A549 (cell line): ENCODE data around the gene IQSEC3. TPM values are rescaled to one million over a fixed set of nuclear protein-coding genes. Genes with fewer than 3 reads are reported as not detected.

Experiments
- ATAC-seq, 2 experiments: fragments of 200-7000 bp in 1 of 2; fragments of >200 bp in 1 of 2; cut with Nextera tagmentation in 1 of 2; cut with Tn5 transposase in 1 of 2; 3 replicates each; pipeline versions ENCODE4 v1.8.0 to v1.9.1; 2018 to 2020; ENCODE audit warnings: mild to moderate bottlenecking in 1 of 2, moderate library complexity in 1 of 2
- CTCF ChIA-PET: fragments of 300-600 bp; sonication (Branson Sonifier 250); formaldehyde crosslinking; extraction: SDS; loops from one replicate; lab custom pipeline; 2021; ENCODE audit warnings: antibody characterized with exemption, inconsistent platforms; lab: Yijun Ruan, JAX
- POLR2A ChIA-PET: fragments of 350-600 bp; formaldehyde crosslinking; extraction: SDS; loops from one replicate; lab custom pipeline; 2021; ENCODE audit warnings: antibody characterized with exemption, inconsistent platforms; lab: Yijun Ruan, JAX
- DNase-seq, 2 experiments: peaks; one replicate each; pipeline versions ENCODE4 v3.0.0 to v3.0.0-alpha.2; 2011 to 2016; ENCODE audit warnings: low read depth in 1 of 2, low spot score in 1 of 2
- FAIRE-seq: peaks from 2 replicates; lab custom pipeline; 2011; peaks lifted over from hg19 to GRCh38; lab: Jason Lieb, UNC
- H3K27ac ChIP-seq, 2 experiments: fragments of >200 bp; sonication (Bioruptor Twin); formaldehyde crosslinking; 3 replicates each; pipeline ENCODE4 v1.5.1; 2016 to 2017
- H3K4me1 ChIP-seq: fragments of >200 bp; sonication (Bioruptor Twin); formaldehyde crosslinking; 3 replicates; pipeline ENCODE4 v1.6.1; 2016
- H3K4me2 ChIP-seq: fragments of >200 bp; sonication (Bioruptor Twin); formaldehyde crosslinking; 3 replicates; pipeline ENCODE4 v1.6.1; 2016
- H3K4me3 ChIP-seq: fragments of >200 bp; sonication (Bioruptor Twin); formaldehyde crosslinking; 3 replicates; pipeline ENCODE4 v1.5.1; 2016
- H3K9me3 ChIP-seq: fragments of >200 bp; sonication (Bioruptor Twin); formaldehyde crosslinking; 3 replicates; pipeline ENCODE4 v1.6.1; 2016
- BHLHE40 ChIP-seq: IDR thresholded peaks from 2 replicates; pipeline ENCODE4 v1.6.1; 2012; ENCODE audit warnings: low read depth, low read length, inconsistent platforms
- CBX2 ChIP-seq: fragments of 200-600 bp; sonication (generic); IDR thresholded peaks from 2 replicates; pipeline ENCODE4 v1.6.1; 2016; ENCODE audit warnings: low read depth, mild to moderate bottlenecking, borderline replicate concordance
- CEBPB ChIP-seq, 2 experiments: fragments of >200 bp in 1 of 2; sonication (Bioruptor Twin) in 1 of 2; formaldehyde crosslinking in 1 of 2; IDR thresholded peaks; 2 replicates each; pipeline ENCODE4 v1.6.1; 2012 to 2016
- CHD2 ChIP-seq: fragments of 150-350 bp; IDR thresholded peaks from 2 replicates; pipeline ENCODE4 v1.6.1; 2014; ENCODE audit warnings: low read length; ENCODE audit not compliant: partially characterized antibody
- CHD4 ChIP-seq: fragments of 200-600 bp; sonication (generic); IDR thresholded peaks from 2 replicates; pipeline ENCODE4 v1.6.1; 2016; ENCODE audit warnings: antibody characterized with exemption, mild to moderate bottlenecking, borderline replicate concordance
- ESRRA ChIP-seq: fragments of 150-350 bp; IDR thresholded peaks from 2 replicates; pipeline ENCODE4 v1.6.1; 2014; ENCODE audit warnings: mild to moderate bottlenecking, low read length, borderline replicate concordance
- FOSB ChIP-seq: fragments of 250-450 bp; sonication (Bioruptor Pico); IDR thresholded peaks from 2 replicates; pipeline ENCODE4 v1.5.0; 2020; ENCODE audit warnings: mild to moderate bottlenecking, moderate library complexity
- FOXS1 ChIP-seq: fragments of 250-450 bp; sonication (Bioruptor Pico); IDR thresholded peaks from 2 replicates; pipeline ENCODE4 v1.5.0; 2020; ENCODE audit warnings: mild to moderate bottlenecking, moderate library complexity
- HEYL ChIP-seq: fragments of 250-450 bp; sonication (Bioruptor Pico); IDR thresholded peaks from 2 replicates; pipeline ENCODE4 v1.8.0; 2021; ENCODE audit warnings: mild to moderate bottlenecking, moderate library complexity
- JUN ChIP-seq, 2 experiments: fragments of >200 bp; sonication (Bioruptor Twin); formaldehyde crosslinking; IDR thresholded peaks; 2 replicates in 1 of 2; 3 replicates in 1 of 2; pipeline ENCODE4 v1.6.1; 2016 to 2017
- JUNB ChIP-seq: fragments of >200 bp; sonication (Bioruptor Twin); formaldehyde crosslinking; IDR thresholded peaks from 2 replicates; pipeline ENCODE4 v1.6.1; 2016
- KDM1A ChIP-seq: fragments of 200-600 bp; sonication (generic); IDR thresholded peaks from 2 replicates; pipeline ENCODE4 v1.6.1; 2016; ENCODE audit warnings: low read depth, mild to moderate bottlenecking
- MAFK ChIP-seq: fragments of 450-650 bp; IDR thresholded peaks from 2 replicates; pipeline ENCODE4 v1.6.1; 2014; ENCODE audit not compliant: partially characterized antibody
- MYC ChIP-seq: IDR thresholded peaks from 2 replicates; pipeline ENCODE4 v1.6.1; 2012; ENCODE audit warnings: mild to moderate bottlenecking, inconsistent platforms, low read length, improper control_type of control experiment, borderline replicate concordance
- NPAS2 ChIP-seq: fragments of 250-450 bp; sonication (Bioruptor Pico); IDR thresholded peaks from 2 replicates; pipeline ENCODE4 v1.8.0; 2022; ENCODE audit warnings: mild to moderate bottlenecking, moderate library complexity, borderline replicate concordance
- NR3C1 ChIP-seq: fragments of >200 bp; sonication (Bioruptor Twin); formaldehyde crosslinking; IDR thresholded peaks from 3 replicates; pipeline ENCODE4 v1.6.1; 2017
- POLR2A ChIP-seq: IDR thresholded peaks from 2 replicates; pipeline ENCODE4 v1.6.1; 2012; ENCODE audit warnings: mild to moderate bottlenecking, low read length
- RFX5 ChIP-seq: fragments of 450-650 bp; IDR thresholded peaks from 2 replicates; pipeline ENCODE4 v1.7.1; 2014; ENCODE audit warnings: antibody characterized with exemption, mild to moderate bottlenecking, moderate library complexity
- SMC3 ChIP-seq: fragments of >200 bp; sonication (Bioruptor Twin); formaldehyde crosslinking; IDR thresholded peaks from 3 replicates; pipeline ENCODE4 v1.6.1; 2018; ENCODE audit warnings: inconsistent platforms
- TP53 ChIP-seq: fragments of 250-450 bp; sonication (Bioruptor Pico); IDR thresholded peaks from 2 replicates; pipeline ENCODE4 v1.5.0; 2021; ENCODE audit warnings: mild to moderate bottlenecking, moderate library complexity
- ZNF302 ChIP-seq: fragments of 250-450 bp; sonication (Bioruptor Pico); IDR thresholded peaks from 2 replicates; pipeline ENCODE4 v1.9.0; 2021; ENCODE audit warnings: inconsistent platforms, mild to moderate bottlenecking, moderate library complexity
- ZSCAN20 ChIP-seq: fragments of 250-450 bp; sonication (Bioruptor Pico); IDR thresholded peaks from 2 replicates; pipeline ENCODE4 v1.8.0; 2022; ENCODE audit warnings: mild to moderate bottlenecking, moderate library complexity
- WGBS: methylation state at CpG from one replicate; pipeline ENCODE4 v1.1.6; 2017; ENCODE audit errors: missing lambda C conversion rate; 5-methylcytosine and 5-hydroxymethylcytosine counted together
- polyA plus RNA-seq, 4 experiments: library from polyadenylated mRNA; depleted of rRNA in 3 of 4; stranded (reverse); fragments of >200 nt; fragmentation: RNase III in 1 of 4; extraction: RNeasy Plus Mini Kit Qiagen cat#74134 plus additional on column Dnase treatment in 1 of 4; gene quantifications; 2 replicates in 3 of 4; 3 replicates in 1 of 4; pipeline ENCODE4 v1.2.3, GENCODE V29; 2011 to 2017
- TF ChIP-seq, protein P1 (sequence below): IDR thresholded peaks from 2 replicates; pipeline ENCODE4 v1.6.1; 2012
- TF ChIP-seq, protein P2 (sequence below): IDR thresholded peaks from 2 replicates; pipeline ENCODE4 v1.6.1; 2012; ENCODE audit warnings: low read depth, borderline replicate concordance
- TF ChIP-seq, protein P3 (sequence below): fragments of >200 bp; sonication (Bioruptor Twin); formaldehyde crosslinking; IDR thresholded peaks from 2 replicates; pipeline ENCODE4 v1.6.1; 2016
- TF ChIP-seq, protein P4 (sequence below): fragments of 250-450 bp; sonication (Bioruptor Pico); IDR thresholded peaks from 2 replicates; pipeline ENCODE4 v1.5.0; 2021; ENCODE audit warnings: mild to moderate bottlenecking, moderate library complexity, borderline replicate concordance

The IQSEC3 gene
- polyA plus RNA-seq, 2 of the 4 experiments (the other 2 are of a cell fraction), result not detected

DNA sequence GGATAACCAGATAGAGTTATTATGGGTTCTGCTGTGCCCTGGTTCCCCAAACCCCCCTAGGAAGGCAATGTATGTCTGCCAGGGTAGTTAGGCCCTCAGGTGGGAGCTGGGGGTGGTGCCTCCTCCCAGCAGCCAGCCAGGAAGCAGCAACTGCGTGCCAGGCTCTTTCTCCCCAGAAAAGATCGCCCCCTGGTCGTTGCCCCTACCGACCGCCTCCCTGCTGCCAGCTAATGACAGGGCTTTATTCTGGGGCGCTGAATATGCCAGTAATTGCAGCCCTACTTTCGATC lies 36.3 kb downstream of the IQSEC3 start:
- FAIRE-seq, result no peak
- ATAC-seq, result no peak
- ChIA-PET CTCF (no interaction called here), POLR2A (no interaction called here)
- 57% methylated on average over 7 of the region's 7 CpGs for WGBS
- no peaks in the 10 kb centered on the region for H3K4me1 ChIP-seq
- no peak overlapping the region for H3K4me3 ChIP-seq
- DNase-seq, result no peak
- H3K4me2 ChIP-seq, result no peak overlapping the region
- TF ChIP-seq BHLHE40, result no peak
- H3K27ac ChIP-seq, result no peak overlapping the region
- no peaks in the 10 kb centered on the region for H3K9me3 ChIP-seq

DNA sequence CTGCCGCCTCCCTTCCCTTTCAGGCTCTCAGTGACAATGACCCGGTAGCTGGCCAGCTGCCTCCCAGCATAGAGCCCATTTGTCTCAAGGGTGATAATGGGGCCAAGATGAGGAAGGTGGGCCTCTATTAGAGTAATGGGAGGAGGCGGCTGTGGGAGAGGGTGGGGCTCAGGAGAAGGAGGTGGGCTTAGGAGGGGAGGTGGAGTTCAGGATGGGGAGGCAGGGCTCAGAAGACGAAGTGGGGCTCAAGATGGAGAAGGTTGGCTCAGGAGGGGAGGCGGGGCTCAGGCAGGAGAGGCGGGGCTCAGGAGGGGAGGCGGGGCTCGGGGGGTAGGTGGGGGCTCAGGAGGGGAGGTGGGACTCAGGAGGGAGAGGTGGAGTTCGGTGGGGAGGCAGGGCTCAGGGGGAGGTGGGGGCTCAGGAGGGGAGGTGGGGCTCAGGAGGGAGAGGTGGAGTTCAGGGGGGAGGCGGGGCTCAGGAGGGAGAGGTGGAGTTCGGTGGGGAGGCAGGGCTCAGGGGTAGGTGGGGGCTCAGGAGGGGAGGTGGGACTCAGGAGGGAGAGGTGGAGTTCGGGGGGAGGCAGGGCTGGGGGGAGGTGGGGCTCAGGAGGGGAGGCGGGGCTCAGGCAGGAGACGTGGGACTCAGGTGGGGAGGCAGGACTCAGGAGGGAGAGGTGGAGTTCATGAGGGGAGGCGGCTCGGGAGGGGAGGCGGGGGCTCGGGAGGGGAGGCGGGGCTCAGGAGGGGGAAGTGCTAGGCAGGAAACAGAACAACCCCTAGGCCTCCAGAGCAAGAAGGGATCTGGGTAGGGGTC lies 36.8 kb downstream of the IQSEC3 start:
- Histone ChIP-seq H3K4me1 (no peaks in the 10 kb centered on the region), H3K4me3 (no peak overlapping the region), H3K9me3 (no peaks in the 10 kb centered on the region), H3K4me2 (no peak overlapping the region), H3K27ac (no peak overlapping the region)
- CTCF ChIA-PET, result no interaction called here
- peak; percentile 32 to 52; a peak in 5 of 6 replicates for ATAC-seq
- POLR2A ChIA-PET, result no interaction called here
- DNase-seq, result peak; percentile 20 to 73
- 35% methylated on average over 8 of the region's 19 CpGs for WGBS
- FAIRE-seq, result no peak
- no peak for TF ChIP-seq KDM1A
- TF ChIP-seq, protein P1, sequence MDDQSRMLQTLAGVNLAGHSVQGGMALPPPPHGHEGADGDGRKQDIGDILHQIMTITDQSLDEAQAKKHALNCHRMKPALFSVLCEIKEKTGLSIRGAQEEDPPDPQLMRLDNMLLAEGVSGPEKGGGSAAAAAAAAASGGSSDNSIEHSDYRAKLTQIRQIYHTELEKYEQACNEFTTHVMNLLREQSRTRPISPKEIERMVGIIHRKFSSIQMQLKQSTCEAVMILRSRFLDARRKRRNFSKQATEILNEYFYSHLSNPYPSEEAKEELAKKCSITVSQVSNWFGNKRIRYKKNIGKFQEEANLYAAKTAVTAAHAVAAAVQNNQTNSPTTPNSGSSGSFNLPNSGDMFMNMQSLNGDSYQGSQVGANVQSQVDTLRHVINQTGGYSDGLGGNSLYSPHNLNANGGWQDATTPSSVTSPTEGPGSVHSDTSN, result no peak
- TF ChIP-seq, protein P2, sequence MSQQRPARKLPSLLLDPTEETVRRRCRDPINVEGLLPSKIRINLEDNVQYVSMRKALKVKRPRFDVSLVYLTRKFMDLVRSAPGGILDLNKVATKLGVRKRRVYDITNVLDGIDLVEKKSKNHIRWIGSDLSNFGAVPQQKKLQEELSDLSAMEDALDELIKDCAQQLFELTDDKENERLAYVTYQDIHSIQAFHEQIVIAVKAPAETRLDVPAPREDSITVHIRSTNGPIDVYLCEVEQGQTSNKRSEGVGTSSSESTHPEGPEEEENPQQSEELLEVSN, result no peak
- TF ChIP-seq, all 56 proteins: peak for 0

DNA sequence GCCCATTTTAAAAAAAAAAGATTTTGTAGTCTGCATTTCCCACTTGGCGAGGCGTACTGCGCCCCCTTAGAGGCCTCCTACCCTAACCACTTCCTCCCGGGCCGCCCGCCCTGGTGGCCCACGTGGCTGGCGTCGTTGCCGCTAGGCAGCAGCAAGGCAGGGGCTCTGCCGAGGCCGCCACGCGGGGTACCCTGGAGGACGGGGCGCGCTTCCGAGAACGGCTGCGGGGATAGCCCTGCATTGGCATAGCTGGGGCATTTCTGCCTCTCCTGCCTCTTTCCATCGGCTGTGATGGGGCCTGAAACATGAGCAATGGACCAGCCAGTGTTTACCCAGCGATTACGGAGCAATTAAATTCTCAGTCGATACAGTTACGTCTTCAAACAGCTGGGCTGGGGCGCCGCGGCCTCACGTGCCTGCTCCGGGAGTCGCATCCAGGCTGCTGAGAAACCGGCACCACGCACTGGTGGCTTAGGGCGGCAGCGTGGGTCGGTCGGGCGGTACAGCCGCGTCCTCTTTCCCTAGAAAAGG lies 38.0 kb downstream of the IQSEC3 start:
- DNase-seq, result no peak
- 93% methylated on average over 40 of the region's 40 CpGs for WGBS
- CTCF ChIA-PET, result no interaction called here
- Histone ChIP-seq H3K4me3 (no peak overlapping the region), H3K4me2 (no peak overlapping the region), H3K9me3 (no peaks in the 10 kb centered on the region), H3K4me1 (no peaks in the 10 kb centered on the region), H3K27ac (no peak overlapping the region)
- TF ChIP-seq ZNF302 (CRISPR knock-in tag) (no peak), POLR2A (no peak), NPAS2 (CRISPR knock-in tag) (no peak), ZSCAN20 (no peak), CHD4 (no peak), SMC3 (no peak), JUNB (no peak), MAFK (no peak)
- TF ChIP-seq, protein P3, sequence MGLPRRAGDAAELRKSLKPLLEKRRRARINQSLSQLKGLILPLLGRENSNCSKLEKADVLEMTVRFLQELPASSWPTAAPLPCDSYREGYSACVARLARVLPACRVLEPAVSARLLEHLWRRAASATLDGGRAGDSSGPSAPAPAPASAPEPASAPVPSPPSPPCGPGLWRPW, result no peak
- ATAC-seq, result no peak
- POLR2A ChIA-PET, result no interaction called here
- FAIRE-seq, result no peak

DNA sequence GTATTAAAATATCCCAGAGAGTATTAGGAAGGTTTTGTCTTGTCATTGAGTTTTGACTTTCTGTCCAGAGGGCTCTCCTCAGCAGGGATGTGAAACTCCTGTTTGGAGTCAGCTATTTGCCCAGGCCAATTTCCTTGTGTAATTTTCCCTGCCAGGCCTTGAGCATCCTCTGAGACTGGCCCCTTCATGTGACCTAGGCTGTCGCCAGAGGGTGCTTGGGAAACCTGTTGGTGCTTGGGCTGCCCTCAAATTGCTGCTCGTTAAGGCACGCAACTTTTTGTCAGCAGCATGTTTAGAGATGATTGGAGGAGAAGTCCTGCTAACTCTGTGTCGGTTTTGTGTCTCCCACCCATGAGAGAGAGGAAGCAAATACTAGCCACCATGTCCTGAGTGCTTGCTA lies 39.1 kb downstream of the IQSEC3 start:
- H3K9me3 ChIP-seq, result no peaks in the 10 kb centered on the region
- ChIA-PET CTCF (interaction anchor here (1.0 kb wide), 1 partner anchor 11 kb away, joined by 3 read pairs; no protein-coding TSS in a partner anchor), POLR2A (no interaction called here)
- H3K4me2 ChIP-seq, result no peak overlapping the region
- DNase-seq (no peak), FAIRE-seq (no peak), ATAC-seq (no peak)
- H3K27ac ChIP-seq, result no peak overlapping the region
- H3K4me3 ChIP-seq, result no peak overlapping the region
- WGBS, result 59% methylated on average over 4 of the region's 4 CpGs
- no peaks in the 10 kb centered on the region for H3K4me1 ChIP-seq
- TF ChIP-seq, protein P4, sequence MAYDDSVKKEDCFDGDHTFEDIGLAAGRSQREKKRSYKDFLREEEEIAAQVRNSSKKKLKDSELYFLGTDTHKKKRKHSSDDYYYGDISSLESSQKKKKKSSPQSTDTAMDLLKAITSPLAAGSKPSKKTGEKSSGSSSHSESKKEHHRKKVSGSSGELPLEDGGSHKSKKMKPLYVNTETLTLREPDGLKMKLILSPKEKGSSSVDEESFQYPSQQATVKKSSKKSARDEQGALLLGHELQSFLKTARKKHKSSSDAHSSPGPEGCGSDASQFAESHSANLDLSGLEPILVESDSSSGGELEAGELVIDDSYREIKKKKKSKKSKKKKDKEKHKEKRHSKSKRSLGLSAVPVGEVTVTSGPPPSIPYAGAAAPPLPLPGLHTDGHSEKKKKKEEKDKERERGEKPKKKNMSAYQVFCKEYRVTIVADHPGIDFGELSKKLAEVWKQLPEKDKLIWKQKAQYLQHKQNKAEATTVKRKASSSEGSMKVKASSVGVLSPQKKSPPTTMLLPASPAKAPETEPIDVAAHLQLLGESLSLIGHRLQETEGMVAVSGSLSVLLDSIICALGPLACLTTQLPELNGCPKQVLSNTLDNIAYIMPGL (CRISPR knock-in tag), result no peak
- TF ChIP-seq RFX5 (no peak), JUN (IDR thresholded peaks at IDR 0.05) (no peak), ZNF302 (CRISPR knock-in tag) (no peak), CBX2 (no peak), NR3C1 (no peak), CEBPB (IDR thresholded peaks at IDR 0.05) (no peak), HEYL (no peak), KDM1A (no peak), JUNB (no peak), FOXS1 (CRISPR knock-in tag) (no peak), TP53 (no peak), MYC (no peak), ESRRA (no peak), CHD2 (no peak), FOSB (no peak)
- TF ChIP-seq, protein P2, result no peak
- TF ChIP-seq, protein P1, result no peak
